Measurements from ENCODE around the gene TTLL12. TPM values are rescaled to one million over a fixed set of nuclear protein-coding genes. Genes with fewer than 3 reads are reported as not detected.

The TTLL12 gene
- total and polyA plus RNA-seq, 4 donors = 12.2 to 16.4 (median 13.4) TPM

GRCh38 chr22:43230571-43230970 is 43.6 kb upstream of the TTLL12 start:
- Histone ChIP-seq H3K27ac (ENCODE audit: low read depth in 1 of 2, low read length in 2 of 2) (no peak overlapping the region), H3K4me1 (ENCODE audit: control insufficient read depth in 1 of 2, insufficient read depth in 2 of 2, low read length in 2 of 2) (no peaks in the 10 kb centered on the region), H3K4me3 (ENCODE audit: low read length in 2 of 2) (no peak overlapping the region), H3K27me3 (ENCODE audit: control insufficient read depth in 1 of 2, insufficient read depth in 2 of 2, low read length in 1 of 2) (no peaks in the 10 kb centered on the region), H3K9me3 (ENCODE audit: control insufficient read depth, low read length) (no peaks in the 10 kb centered on the region), H3K36me3 (ENCODE audit: control insufficient read depth in 1 of 2, insufficient read depth in 2 of 2, low read length in 1 of 2) (no peaks in the 10 kb centered on the region)
- no peak for ATAC-seq (ENCODE audit: low FRiP score)
- DNase-seq = no peak
- intact Hi-C loops (cut with DNase I) = loop anchor here (2.0 to 5.0 kb wide), 2 partner anchors 156 to 157 kb away; no protein-coding TSS in a partner anchor
- WGBS, 2 donors = 59 to 63% methylated on average over 9 of the region's 9 CpGs

- no peak for DNase-seq
- WGBS, 2 donors = 77 to 80% methylated on average over 19 of the region's 19 CpGs
- Histone ChIP-seq H3K4me3 (ENCODE audit: low read length in 2 of 2) (no peak overlapping the region), H3K9me3 (ENCODE audit: control insufficient read depth, low read length) (no peaks in the 10 kb centered on the region), H3K27ac (ENCODE audit: low read depth in 1 of 2, low read length in 2 of 2) (no peak overlapping the region), H3K4me1 (ENCODE audit: control insufficient read depth in 1 of 2, insufficient read depth in 2 of 2, low read length in 2 of 2) (no peaks in the 10 kb centered on the region), H3K27me3 (ENCODE audit: control insufficient read depth in 1 of 2, insufficient read depth in 2 of 2, low read length in 1 of 2) (no peaks in the 10 kb centered on the region), H3K36me3 (ENCODE audit: control insufficient read depth in 1 of 2, insufficient read depth in 2 of 2, low read length in 1 of 2) (no peaks in the 10 kb centered on the region)
- no peak for ATAC-seq (ENCODE audit: low FRiP score)
- intact Hi-C loops (cut with DNase I) = no loop called here
Observed at GRCh38 chr22:43228863-43229262, 41.9 kb upstream of the TTLL12 start.

GRCh38 chr22:43228330-43228729 is 41.4 kb upstream of the TTLL12 start:
- Histone ChIP-seq H3K36me3 (ENCODE audit: control insufficient read depth in 1 of 2, insufficient read depth in 2 of 2, low read length in 1 of 2) (no peaks in the 10 kb centered on the region), H3K9me3 (ENCODE audit: control insufficient read depth, low read length) (no peaks in the 10 kb centered on the region), H3K27me3 (ENCODE audit: control insufficient read depth in 1 of 2, insufficient read depth in 2 of 2, low read length in 1 of 2) (no peaks in the 10 kb centered on the region), H3K4me1 (ENCODE audit: control insufficient read depth in 1 of 2, insufficient read depth in 2 of 2, low read length in 2 of 2) (no peaks in the 10 kb centered on the region), H3K27ac (ENCODE audit: low read depth in 1 of 2, low read length in 2 of 2) (no peak overlapping the region), H3K4me3 (ENCODE audit: low read length in 2 of 2) (no peak overlapping the region)
- ATAC-seq (ENCODE audit: low FRiP score) (no peak), DNase-seq (no peak)
- intact Hi-C loops (cut with DNase I) = no loop called here
- WGBS, 2 donors = 53 to 61% methylated on average over 8 of the region's 8 CpGs

- no peak overlapping the region for H3K27ac ChIP-seq (ENCODE audit: low read depth in 1 of 2, low read length in 2 of 2)
- no peaks in the 10 kb centered on the region for H3K27me3 ChIP-seq (ENCODE audit: control insufficient read depth in 1 of 2, insufficient read depth in 2 of 2, low read length in 1 of 2)
- intact Hi-C loops (cut with DNase I) = no loop called here
- H3K4me1 ChIP-seq (ENCODE audit: control insufficient read depth in 1 of 2, insufficient read depth in 2 of 2, low read length in 2 of 2) = no peaks in the 10 kb centered on the region
- DNase-seq = no peak
- no peak for ATAC-seq (ENCODE audit: low FRiP score)
- no peaks in the 10 kb centered on the region for H3K9me3 ChIP-seq (ENCODE audit: control insufficient read depth, low read length)
- H3K36me3 ChIP-seq (ENCODE audit: control insufficient read depth in 1 of 2, insufficient read depth in 2 of 2, low read length in 1 of 2) = no peaks in the 10 kb centered on the region
- H3K4me3 ChIP-seq (ENCODE audit: low read length in 2 of 2) = no peak overlapping the region
- 35 to 47% methylated on average over 17 of the region's 17 CpGs for WGBS, 2 donors
Observed at GRCh38 chr22:43227239-43227630, 40.3 kb upstream of the TTLL12 start.

GRCh38 chr22:43226377-43227238 is 39.7 kb upstream of the TTLL12 start:
- intact Hi-C loops (cut with DNase I) = no loop called here
- Histone ChIP-seq H3K27ac (ENCODE audit: low read depth in 1 of 2, low read length in 2 of 2) (no peak overlapping the region), H3K4me3 (ENCODE audit: low read length in 2 of 2) (no peak overlapping the region), H3K4me1 (ENCODE audit: control insufficient read depth in 1 of 2, insufficient read depth in 2 of 2, low read length in 2 of 2) (no peaks in the 10 kb centered on the region), H3K9me3 (ENCODE audit: control insufficient read depth, low read length) (no peaks in the 10 kb centered on the region), H3K36me3 (ENCODE audit: control insufficient read depth in 1 of 2, insufficient read depth in 2 of 2, low read length in 1 of 2) (no peaks in the 10 kb centered on the region), H3K27me3 (ENCODE audit: control insufficient read depth in 1 of 2, insufficient read depth in 2 of 2, low read length in 1 of 2) (no peaks in the 10 kb centered on the region)
- DNase-seq (no peak), ATAC-seq (ENCODE audit: low FRiP score) (no peak)
- WGBS, 2 donors = 34 to 47% methylated on average over 14 to 19 of the region's 19 CpGs

GRCh38 chr22:43225609-43226008 is 38.7 kb upstream of the TTLL12 start:
- no peaks in the 10 kb centered on the region for H3K27me3 ChIP-seq (ENCODE audit: control insufficient read depth in 1 of 2, insufficient read depth in 2 of 2, low read length in 1 of 2)
- DNase-seq = no peak
- no peaks in the 10 kb centered on the region for H3K36me3 ChIP-seq (ENCODE audit: control insufficient read depth in 1 of 2, insufficient read depth in 2 of 2, low read length in 1 of 2)
- intact Hi-C loops (cut with DNase I) = no loop called here
- WGBS, 2 donors = 92 to 93% methylated on average over 8 of the region's 8 CpGs
- no peak overlapping the region for H3K27ac ChIP-seq (ENCODE audit: low read depth in 1 of 2, low read length in 2 of 2)
- no peak for ATAC-seq (ENCODE audit: low FRiP score)
- H3K4me3 ChIP-seq (ENCODE audit: low read length in 2 of 2) = no peak overlapping the region
- H3K4me1 ChIP-seq (ENCODE audit: control insufficient read depth in 1 of 2, insufficient read depth in 2 of 2, low read length in 2 of 2) = no peaks in the 10 kb centered on the region
- H3K9me3 ChIP-seq (ENCODE audit: control insufficient read depth, low read length) = no peaks in the 10 kb centered on the region

GRCh38 chr22:43222987-43223386 is 36.1 kb upstream of the TTLL12 start:
- DNase-seq (no peak), ATAC-seq (ENCODE audit: low FRiP score) (no peak)
- no peak overlapping the region for H3K4me3 ChIP-seq (ENCODE audit: low read length in 2 of 2)
- intact Hi-C loops (cut with DNase I) = no loop called here
- no peaks in the 10 kb centered on the region for H3K9me3 ChIP-seq (ENCODE audit: control insufficient read depth, low read length)
- H3K4me1 ChIP-seq (ENCODE audit: control insufficient read depth in 1 of 2, insufficient read depth in 2 of 2, low read length in 2 of 2) = no peaks in the 10 kb centered on the region
- 93 to 95% methylated on average over 13 of the region's 13 CpGs for WGBS, 2 donors
- no peaks in the 10 kb centered on the region for H3K36me3 ChIP-seq (ENCODE audit: control insufficient read depth in 1 of 2, insufficient read depth in 2 of 2, low read length in 1 of 2)
- no peaks in the 10 kb centered on the region for H3K27me3 ChIP-seq (ENCODE audit: control insufficient read depth in 1 of 2, insufficient read depth in 2 of 2, low read length in 1 of 2)
- H3K27ac ChIP-seq (ENCODE audit: low read depth in 1 of 2, low read length in 2 of 2) = no peak overlapping the region

GRCh38 chr22:43222262-43222661 is 35.3 kb upstream of the TTLL12 start:
- Histone ChIP-seq H3K27ac (ENCODE audit: low read depth in 1 of 2, low read length in 2 of 2) (no peak overlapping the region), H3K36me3 (ENCODE audit: control insufficient read depth in 1 of 2, insufficient read depth in 2 of 2, low read length in 1 of 2) (no peaks in the 10 kb centered on the region), H3K27me3 (ENCODE audit: control insufficient read depth in 1 of 2, insufficient read depth in 2 of 2, low read length in 1 of 2) (no peaks in the 10 kb centered on the region), H3K9me3 (ENCODE audit: control insufficient read depth, low read length) (no peaks in the 10 kb centered on the region), H3K4me3 (ENCODE audit: low read length in 2 of 2) (no peak overlapping the region), H3K4me1 (ENCODE audit: control insufficient read depth in 1 of 2, insufficient read depth in 2 of 2, low read length in 2 of 2) (no peaks in the 10 kb centered on the region)
- intact Hi-C loops (cut with DNase I) = no loop called here
- WGBS, 2 donors = 68 to 69% methylated on average over 13 of the region's 13 CpGs
- no peak for ATAC-seq (ENCODE audit: low FRiP score)
- no peak for DNase-seq

Data from aorta (tissue), 5 donors.